Stimulated activated CD4-positive, alpha-beta T cell treated with anti-CD3 and anti-CD28 coated beads, Interleukin-4, amount 100 ng/mL, for 48 hours (primary cell): ENCODE data around the gene TRIB2.

ENCODE experiments used
- DNase-seq, 2 donors: peaks; one replicate each; pipeline ENCODE4 v3.0.0-alpha.2; 2020; ENCODE audit warnings: low read depth in 2 of 2

Gene TRIB2

GRCh38 chr2:12741380-12741779 lies 24.6 kb downstream of the TRIB2 start:
- no peak for DNase-seq

DNA sequence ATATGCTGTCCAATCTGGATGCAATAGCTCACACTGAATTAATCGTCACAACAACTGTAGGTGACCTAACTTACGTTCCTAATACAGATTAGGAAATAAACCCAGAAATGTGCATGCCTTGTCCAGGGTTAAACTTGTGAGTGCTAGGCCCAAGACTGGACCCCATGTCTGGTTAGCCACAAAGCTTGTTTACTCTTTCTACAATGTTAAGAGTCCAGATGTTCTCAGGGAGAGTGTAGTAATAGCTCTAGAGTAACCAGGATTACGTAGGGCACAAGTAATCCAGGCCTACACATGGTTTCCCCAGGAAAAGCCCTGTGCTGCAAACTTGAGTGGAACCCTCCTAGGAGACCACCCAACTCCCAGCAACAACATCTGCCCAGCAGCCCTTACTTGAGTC lies 26.2 kb downstream of the TRIB2 start:
- DNase-seq = no peak

GRCh38 chr2:12750166-12750905 lies 33.6 kb downstream of the TRIB2 start:
- no peak for DNase-seq

- DNase-seq = no peak
These were observed 37.9 kb downstream of the TRIB2 start for GRCh38 chr2:12754643-12755042.

DNA sequence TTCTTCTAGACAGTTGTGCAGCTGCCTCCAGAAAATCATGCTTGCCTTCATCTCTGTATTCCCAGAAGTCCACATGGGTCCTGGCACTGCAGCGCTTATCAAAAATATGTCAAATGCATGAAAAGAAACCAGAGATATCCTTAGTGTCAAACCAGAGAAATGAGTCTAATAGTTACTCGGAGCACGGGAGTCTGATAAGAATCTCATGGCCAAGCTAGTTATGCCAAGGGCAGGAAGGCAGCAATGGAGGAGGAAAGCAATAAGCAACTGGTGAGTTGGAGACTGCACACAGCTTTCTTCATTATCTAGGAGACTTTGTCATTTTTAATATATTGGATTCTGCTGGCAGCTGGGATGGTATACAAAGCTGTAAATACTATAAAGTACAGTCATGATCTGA lies 38.6 kb downstream of the TRIB2 start:
- DNase-seq = no peak

- no peak for DNase-seq
These were observed 42.5 kb downstream of the TRIB2 start for GRCh38 chr2:12759248-12759647.

DNA sequence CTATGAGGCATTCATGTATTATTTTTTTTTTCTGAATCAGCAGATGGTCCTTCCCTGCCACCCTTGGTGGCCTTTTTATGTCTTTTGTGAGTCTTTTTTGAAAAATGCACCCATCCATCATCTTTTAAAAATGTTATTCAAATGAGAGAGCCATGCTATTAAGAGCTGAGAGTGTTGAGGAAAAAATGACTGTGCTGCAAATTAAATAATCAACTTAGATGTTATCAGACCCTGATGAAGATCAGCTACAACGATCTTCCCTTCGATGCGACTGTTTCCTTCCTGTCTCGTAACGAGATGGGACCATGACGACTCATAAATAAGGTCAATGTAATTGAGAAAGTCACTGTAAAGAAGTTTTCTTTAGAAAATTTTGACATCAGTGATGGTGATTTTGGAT lies 44.4 kb downstream of the TRIB2 start:
- DNase-seq = no peak

DNA sequence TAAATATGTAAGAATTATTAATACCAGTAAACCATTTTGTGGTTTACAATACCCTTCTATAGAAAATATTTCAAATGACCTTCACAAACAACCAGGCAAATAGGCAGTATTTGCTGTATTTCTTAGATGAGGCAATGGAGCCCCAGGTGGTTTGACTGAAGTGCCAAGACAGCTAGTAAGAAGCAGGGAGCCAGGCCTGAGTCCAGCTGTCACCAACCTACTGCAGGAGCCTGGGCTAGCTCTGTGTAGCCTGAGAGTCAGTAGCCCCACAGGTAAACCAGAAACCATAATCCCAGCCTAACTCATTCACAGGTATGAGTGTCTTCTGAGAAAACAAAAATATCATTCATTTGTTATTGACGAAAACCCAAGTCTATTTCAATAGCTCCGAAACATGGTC lies 45.6 kb downstream of the TRIB2 start:
- no peak for DNase-seq

DNA sequence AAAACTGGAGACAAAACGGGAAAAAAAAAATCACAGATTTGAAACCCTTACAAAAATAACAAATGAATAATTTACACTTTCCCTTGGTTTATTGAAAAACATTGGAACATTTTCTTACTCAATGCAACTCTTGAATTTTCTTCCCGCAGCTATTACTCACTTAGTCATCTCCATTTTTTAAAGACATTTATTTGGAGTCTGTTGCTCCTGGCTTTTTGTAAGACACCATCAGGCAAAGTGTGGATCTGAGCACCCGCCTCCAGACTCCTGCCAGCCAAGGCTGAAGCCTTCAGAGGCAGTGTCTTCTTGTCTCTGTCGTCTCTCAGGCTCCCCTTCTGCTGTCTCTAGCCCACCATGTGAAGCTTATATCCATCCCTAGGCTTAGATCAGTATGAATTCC lies 46.2 kb downstream of the TRIB2 start:
- no peak for DNase-seq

DNA sequence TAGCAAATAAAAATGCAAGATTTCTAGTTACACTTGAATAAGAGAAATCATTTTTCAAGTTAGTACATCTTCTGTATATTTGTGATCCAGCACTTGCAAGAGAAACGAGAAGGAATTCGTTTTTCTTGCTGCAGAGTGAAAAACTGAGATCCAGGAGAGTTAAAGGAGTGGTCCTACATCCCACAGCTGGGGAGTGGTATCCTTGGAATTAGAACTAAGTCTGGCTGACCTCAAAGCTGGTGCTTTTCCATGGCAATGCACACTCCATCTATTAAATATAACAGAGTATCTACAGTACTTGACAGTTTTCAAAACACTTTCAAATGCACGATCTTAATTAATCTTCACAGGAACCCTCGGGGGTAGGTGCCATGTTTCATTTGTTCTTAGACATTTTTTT lies 46.8 kb downstream of the TRIB2 start:
- no peak for DNase-seq

- no peak for DNase-seq
These were observed 47.5 kb downstream of the TRIB2 start for GRCh38 chr2:12764075-12764730.

DNA sequence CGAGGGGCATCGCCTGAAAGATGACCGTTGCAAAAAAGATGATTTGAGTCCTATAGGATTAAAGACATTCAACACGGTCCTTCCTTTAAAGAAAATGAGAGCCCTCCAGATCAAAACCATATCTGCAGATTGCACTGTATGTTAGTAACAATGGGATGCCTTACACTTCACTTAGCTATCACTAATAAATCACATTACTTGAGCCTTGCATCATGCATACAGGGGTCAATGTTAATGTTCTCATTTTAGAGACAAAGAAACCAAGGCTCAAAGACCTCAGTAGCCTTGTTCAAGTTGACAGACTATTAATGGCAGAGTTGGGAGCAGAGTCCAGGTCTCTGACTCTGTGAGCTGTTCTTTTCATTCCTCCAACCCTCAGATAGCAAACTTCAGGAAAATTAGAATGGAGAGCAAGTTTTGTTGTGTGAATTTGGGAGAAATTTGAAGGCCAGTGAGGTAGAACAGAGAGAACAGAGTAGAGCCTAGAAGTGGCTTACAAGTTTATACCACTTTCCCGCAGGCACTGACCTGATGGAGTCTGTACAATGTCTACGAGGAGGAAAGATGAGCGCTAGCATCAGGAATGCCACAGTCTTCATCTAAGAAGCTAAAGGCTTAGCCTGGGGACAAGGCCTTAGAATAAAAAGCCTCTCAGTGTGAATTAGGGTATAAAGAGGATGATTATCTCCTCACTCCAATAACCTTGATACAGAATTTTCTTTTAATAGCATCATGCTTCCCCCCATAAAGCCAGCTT lies 48.3 kb downstream of the TRIB2 start:
- DNase-seq = no peak

GRCh38 chr2:12766421-12766879 lies 49.7 kb downstream of the TRIB2 start:
- DNase-seq = no peak

DNA sequence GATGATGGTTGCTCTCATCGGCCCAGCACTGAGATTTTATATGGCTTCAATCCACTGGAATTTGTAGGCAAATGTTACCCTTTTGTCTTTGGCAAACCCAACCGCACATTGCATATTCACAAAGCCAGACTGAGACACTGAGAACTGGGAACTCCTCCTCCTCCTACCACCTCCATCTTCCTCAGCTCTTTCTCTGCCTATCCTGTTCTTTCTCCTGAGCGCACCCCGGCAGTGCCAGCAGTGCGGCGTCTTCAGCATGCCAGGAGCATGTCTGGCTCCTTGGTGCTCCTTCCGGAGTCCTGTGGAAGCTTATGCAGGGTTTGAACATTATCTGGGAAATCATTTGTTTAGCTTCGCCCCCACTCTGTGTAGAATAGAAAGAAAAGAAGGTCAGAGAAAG lies 50.8 kb downstream of the TRIB2 start:
- no peak for DNase-seq

DNA sequence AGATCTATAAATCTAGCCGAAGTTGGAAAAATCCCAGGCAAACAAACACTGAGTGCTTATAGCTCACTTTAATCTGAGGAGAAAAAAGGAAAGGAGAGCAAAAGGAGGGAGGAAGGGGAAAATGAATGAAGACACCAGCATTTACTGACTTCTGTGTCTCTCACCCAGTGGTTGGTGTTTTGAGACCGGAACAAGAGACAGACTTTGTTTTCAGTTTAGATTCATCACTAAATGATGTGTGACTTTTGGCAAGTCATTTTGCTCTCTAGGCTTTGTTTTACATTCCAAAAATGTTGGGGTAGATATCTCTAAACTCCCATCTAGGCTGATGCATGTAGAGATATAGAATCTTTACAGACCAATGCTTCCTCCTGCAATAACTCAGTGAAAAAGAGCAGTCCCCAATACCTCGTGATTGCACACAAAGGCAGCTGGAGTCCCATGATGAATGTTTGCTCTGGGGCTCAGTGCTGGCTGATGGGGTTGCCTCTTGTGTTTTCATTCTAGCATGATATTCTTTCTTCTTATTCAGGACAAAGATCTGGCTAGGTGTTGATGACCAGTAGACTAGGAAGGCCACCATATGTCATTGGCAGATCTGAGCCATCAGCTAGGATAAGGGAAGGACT lies 51.4 kb downstream of the TRIB2 start:
- DNase-seq = no peak

GRCh38 chr2:12769492-12770105 lies 52.9 kb downstream of the TRIB2 start:
- no peak for DNase-seq

DNA sequence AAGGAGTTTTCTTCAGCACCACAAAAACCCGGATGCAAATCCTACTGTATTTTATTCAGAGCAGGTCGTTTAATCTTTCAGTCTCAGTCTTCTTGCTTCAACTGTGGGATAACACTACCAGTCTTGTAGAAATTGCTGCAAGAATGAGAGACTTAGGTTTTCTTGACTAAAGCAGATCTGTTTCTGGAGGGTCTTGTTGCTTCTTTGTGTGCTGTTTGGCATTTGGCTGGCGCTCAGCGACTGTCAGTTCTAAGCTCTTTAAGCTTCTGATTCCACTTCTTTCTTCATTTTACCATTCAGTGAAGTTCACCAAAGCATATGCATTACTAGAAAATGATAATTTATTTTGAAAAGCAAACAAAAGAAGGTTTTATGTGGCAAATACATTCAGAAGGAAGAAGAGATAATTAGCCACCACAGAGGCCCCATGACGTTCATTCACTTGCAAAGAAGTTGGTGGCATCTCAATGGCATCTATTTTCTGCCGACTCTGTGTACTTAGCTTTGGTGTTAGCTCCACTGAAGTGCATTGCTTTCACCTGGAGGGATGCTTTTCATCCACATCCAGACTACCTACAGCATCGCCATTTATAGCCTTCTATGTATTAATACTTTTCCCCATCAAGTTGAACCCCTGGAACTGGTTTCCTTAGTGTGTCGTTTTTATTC lies 53.7 kb downstream of the TRIB2 start:
- DNase-seq = no peak

DNA sequence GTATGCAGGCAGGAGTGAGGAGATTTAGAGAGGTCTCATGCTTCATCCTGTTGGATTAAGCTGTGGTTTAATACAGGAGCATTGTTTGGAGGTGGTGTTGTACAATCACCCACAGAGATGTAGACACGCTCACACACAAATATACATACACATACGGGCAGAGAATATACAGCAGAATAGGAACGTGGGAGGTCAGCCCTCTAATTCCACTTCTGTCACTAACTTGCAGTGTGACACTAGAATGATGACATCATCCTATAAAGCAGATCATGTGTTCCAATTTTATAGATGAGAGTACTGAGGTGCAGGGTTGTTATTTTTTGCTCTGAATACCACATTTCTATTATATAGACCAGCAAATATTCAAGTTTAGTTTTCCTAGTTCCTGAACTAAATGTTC lies 54.4 kb downstream of the TRIB2 start:
- DNase-seq = no peak

GRCh38 chr2:12773586-12774394 lies 57.1 kb downstream of the TRIB2 start:
- no peak for DNase-seq

GRCh38 chr2:12774395-12774727 lies 57.6 kb downstream of the TRIB2 start:
- DNase-seq = no peak

DNA sequence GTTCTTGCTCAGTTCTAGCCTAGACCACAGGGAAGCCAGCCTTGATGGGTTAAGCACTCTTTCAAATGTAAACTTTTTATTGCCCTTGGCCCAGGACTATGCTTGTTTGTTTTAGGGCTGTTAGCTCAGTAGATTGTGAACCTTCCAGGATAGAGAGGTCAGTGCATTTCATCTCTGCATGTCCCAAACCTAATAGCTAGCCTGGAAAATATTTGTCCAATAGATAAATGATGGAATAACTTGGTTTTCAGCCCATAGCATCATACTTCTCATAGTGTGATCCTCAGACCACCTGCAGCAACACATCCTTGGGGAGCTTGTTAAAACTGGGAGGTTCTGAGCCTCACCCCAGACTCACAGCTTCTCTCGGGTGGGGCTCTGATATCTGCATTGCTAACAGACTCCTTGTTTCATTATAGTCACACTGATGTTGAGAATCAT lies 59.8 kb downstream of the TRIB2 start:
- DNase-seq = no peak
